GM12878 (cell line): Measurements from ENCODE around the gene PCSK5.

ENCODE experiments used
- CHD2 ChIP-seq: IDR thresholded peaks from 2 replicates; pipeline ENCODE4 v1.6.1; 2011; ENCODE audit warnings: low read depth, low read length, improper control_type of control experiment, borderline replicate concordance
- CTCF ChIP-seq, 3 experiments: IDR thresholded peaks in 2 of 3; conservative IDR thresholded peaks in 1 of 3; 2 replicates each; pipeline ENCODE4 v1.5.1; 2011; ENCODE audit warnings: low read depth in 3 of 3, low read length in 3 of 3, mild to moderate bottlenecking in 3 of 3, control low read depth in 2 of 3, moderate library complexity in 2 of 3, inconsistent platforms in 1 of 3, mixed read lengths in 1 of 3; ENCODE audit not compliant: control insufficient read depth in 2 of 3, insufficient read depth in 1 of 3; ENCODE audit errors: extremely low read depth in 1 of 3
- EZH2 ChIP-seq: IDR thresholded peaks from 2 replicates; pipeline ENCODE4 v1.6.1; 2012; ENCODE audit warnings: low read depth, mild to moderate bottlenecking, control low read depth, inconsistent platforms, low read length, borderline replicate concordance; ENCODE audit not compliant: control insufficient read depth
- HDGF ChIP-seq: fragments of 450-650 bp; IDR thresholded peaks from 2 replicates; pipeline ENCODE4 v1.6.1; 2016; ENCODE audit warnings: antibody characterized with exemption
- KDM1A ChIP-seq: fragments of 200-600 bp; sonication (generic); IDR thresholded peaks from 2 replicates; pipeline ENCODE4 v1.6.1; 2016; ENCODE audit warnings: borderline replicate concordance
- LARP7 ChIP-seq: fragments of 450-650 bp; IDR thresholded peaks from 2 replicates; pipeline ENCODE4 v1.6.1; 2017; ENCODE audit warnings: mild to moderate bottlenecking
- POLR2AphosphoS5 ChIP-seq: IDR thresholded peaks from 2 replicates; pipeline ENCODE4 v1.6.1; 2011; ENCODE audit warnings: mild to moderate bottlenecking, low read length, inconsistent platforms
- ZNF217 ChIP-seq: fragments of 450-650 bp; IDR thresholded peaks from 2 replicates; pipeline ENCODE4 v1.6.1; 2017; ENCODE audit warnings: antibody characterized with exemption, mild to moderate bottlenecking
- ZNF24 ChIP-seq: fragments of 450-650 bp; IDR thresholded peaks from 2 replicates; pipeline ENCODE4 v1.6.1; 2017; ENCODE audit warnings: antibody characterized with exemption, mild to moderate bottlenecking
- TF ChIP-seq, protein P1 (sequence below): IDR thresholded peaks from 2 replicates; pipeline ENCODE4 v1.6.1; 2012; ENCODE audit warnings: low read length, inconsistent platforms

GRCh38 chr9:76188286-76188685, 297.8 kb downstream of the PCSK5 start:
- TF ChIP-seq CTCF (IDR thresholded peaks at IDR 0.05 in 2 of 3, conservative IDR thresholded peaks at IDR 0.05 in 1 of 3; ENCODE audit: control insufficient read depth in 2 of 3, extremely low read depth in 1 of 3, insufficient read depth in 1 of 3, low read depth in 3 of 3, low read length in 3 of 3) (no peak), LARP7 (no peak), POLR2AphosphoS5 (no peak), EZH2 (no peak), KDM1A (no peak), CHD2 (no peak), ZNF217 (no peak), HDGF (no peak), ZNF24 (no peak)
- TF ChIP-seq, protein P1, sequence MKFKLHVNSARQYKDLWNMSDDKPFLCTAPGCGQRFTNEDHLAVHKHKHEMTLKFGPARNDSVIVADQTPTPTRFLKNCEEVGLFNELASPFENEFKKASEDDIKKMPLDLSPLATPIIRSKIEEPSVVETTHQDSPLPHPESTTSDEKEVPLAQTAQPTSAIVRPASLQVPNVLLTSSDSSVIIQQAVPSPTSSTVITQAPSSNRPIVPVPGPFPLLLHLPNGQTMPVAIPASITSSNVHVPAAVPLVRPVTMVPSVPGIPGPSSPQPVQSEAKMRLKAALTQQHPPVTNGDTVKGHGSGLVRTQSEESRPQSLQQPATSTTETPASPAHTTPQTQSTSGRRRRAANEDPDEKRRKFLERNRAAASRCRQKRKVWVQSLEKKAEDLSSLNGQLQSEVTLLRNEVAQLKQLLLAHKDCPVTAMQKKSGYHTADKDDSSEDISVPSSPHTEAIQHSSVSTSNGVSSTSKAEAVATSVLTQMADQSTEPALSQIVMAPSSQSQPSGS: no peak
